Activated CD4-positive, CD25-positive, alpha-beta regulatory T cell treated with anti-CD3 and anti-CD28 coated beads, Interleukin-2, amount 50 U/mL, for 24 hours (primary cell): Measurements from ENCODE around the gene PFKP.

Experiments used
- ATAC-seq, 2 donors: fragments of 150-1000 bp; cut with Tn5 transposase; one replicate each; pipeline ENCODE4 v1.10.0; 2021; ENCODE audit warnings: mild to moderate bottlenecking in 1 of 2, moderate library complexity in 1 of 2

The PFKP gene

GRCh38 chr10:3117486-3117885, 50.1 kb downstream of the PFKP start:
- ATAC-seq = no peak

- ATAC-seq = no peak
Measured at GRCh38 chr10:3118641-3119091, 51.3 kb downstream of the PFKP start.

- ATAC-seq = no peak
Measured at GRCh38 chr10:3119796-3120459, 52.6 kb downstream of the PFKP start.

GRCh38 chr10:3122034-3122433, 54.7 kb downstream of the PFKP start:
- ATAC-seq = no peak

- ATAC-seq = no peak
Measured at GRCh38 chr10:3122486-3123205, 55.3 kb downstream of the PFKP start.

GRCh38 chr10:3123571-3124411, 56.4 kb downstream of the PFKP start:
- ATAC-seq = no peak

GRCh38 chr10:3124412-3125175, 57.2 kb downstream of the PFKP start:
- ATAC-seq = no peak

- ATAC-seq = no peak
Measured at GRCh38 chr10:3125527-3126170, 58.3 kb downstream of the PFKP start.

GRCh38 chr10:3126249-3126648, 58.9 kb downstream of the PFKP start:
- ATAC-seq = no peak

GRCh38 chr10:3126741-3127346, 59.5 kb downstream of the PFKP start:
- ATAC-seq = no peak

- ATAC-seq = no peak
Measured at GRCh38 chr10:3127921-3128320, 60.6 kb downstream of the PFKP start.

GRCh38 chr10:3128379-3129130, 61.2 kb downstream of the PFKP start:
- ATAC-seq = no peak

GRCh38 chr10:3129581-3130340, 62.4 kb downstream of the PFKP start:
- no peak for ATAC-seq

GRCh38 chr10:3131098-3131497, 63.8 kb downstream of the PFKP start:
- no peak for ATAC-seq

- ATAC-seq = no peak
Measured at GRCh38 chr10:3132036-3133025, 65.0 kb downstream of the PFKP start.

GRCh38 chr10:3133948-3134347, 66.6 kb downstream of the PFKP start:
- no peak for ATAC-seq

- no peak for ATAC-seq
Measured at GRCh38 chr10:3135006-3135405, 67.7 kb downstream of the PFKP start.

- no peak for ATAC-seq
Measured at GRCh38 chr10:3136336-3136735, 69.0 kb downstream of the PFKP start.
